Effector CD8-positive, alpha-beta T cell (primary cell): ENCODE results near the gene ZNF471.
A peak's percentile ranks its signal among the peaks of the same experiment; 100 is the strongest.

ENCODE experiments used
- DNase-seq: peaks from one replicate; lab custom pipeline; 2025; lab: John Stamatoyannopoulos, UW
- total RNA-seq, 4 experiments: gene quantifications; one replicate each; lab custom pipeline; 2026; lab: John Stamatoyannopoulos, UW

The ZNF471 gene
- 0.29 to 0.85 (median 0.36) reads per million in 4 experiments for total RNA-seq

GRCh38 chr19:56507446-56508289 lies at the start of gene ZNF471:
Gene ZNF471 (plus strand): TSS chr19:56507855. CDS start chr19:56511572, 3,717 bp downstream.
- DNase-seq: peak; percentile 77

- DNase-seq: no peak
Observed at GRCh38 chr19:56474308-56474707, 33.3 kb upstream of the ZNF471 start.

- no peak for DNase-seq
Observed at GRCh38 chr19:56476093-56476492, 31.6 kb upstream of the ZNF471 start.

- peak; percentile 2 for DNase-seq
Observed at GRCh38 chr19:56476651-56477428, 30.8 kb upstream of the ZNF471 start, which contains the start of gene ZNF667. Gene ZNF667 (minus strand): TSS chr19:56477345. CDS start chr19:56462370, 14,975 bp downstream.

- DNase-seq: peak; percentile 49
Observed at GRCh38 chr19:56477429-56478338, 30.0 kb upstream of the ZNF471 start.

- no peak for DNase-seq
Observed at GRCh38 chr19:56491399-56491798, 16.3 kb upstream of the ZNF471 start.

- no peak for DNase-seq
Observed at GRCh38 chr19:56504581-56504980, 3.1 kb upstream of the ZNF471 start.

GRCh38 chr19:56508290-56508778 lies 679 bp downstream of the ZNF471 start:
- DNase-seq: no peak

- DNase-seq: no peak
Observed at GRCh38 chr19:56525214-56525860, 17.7 kb downstream of the ZNF471 start.

GRCh38 chr19:56537442-56537841 lies 29.8 kb downstream of the ZNF471 start:
- no peak for DNase-seq

GRCh38 chr19:56538254-56538760 lies 30.7 kb downstream of the ZNF471 start:
- DNase-seq: peak; percentile 78

GRCh38 chr19:56538761-56539263 lies 31.2 kb downstream of the ZNF471 start, which contains the start of gene ZFP28:
Gene ZFP28 (plus strand): TSS chr19:56538948. CDS start chr19:56539019, 71 bp downstream.
- peak; percentile 72 for DNase-seq

- DNase-seq: no peak
Observed at GRCh38 chr19:56543776-56544175, 36.1 kb downstream of the ZNF471 start.

GRCh38 chr19:56547535-56547934 lies 39.9 kb downstream of the ZNF471 start:
- DNase-seq: no peak

- DNase-seq: no peak
Observed at GRCh38 chr19:56554272-56554869, 46.7 kb downstream of the ZNF471 start.

- no peak for DNase-seq
Observed at GRCh38 chr19:56562766-56563165, 55.1 kb downstream of the ZNF471 start.

- DNase-seq: no peak
Observed at GRCh38 chr19:56566904-56567273, 59.2 kb downstream of the ZNF471 start.

GRCh38 chr19:56567274-56568120 lies 59.8 kb downstream of the ZNF471 start, which contains the start of gene ZNF470:
Gene ZNF470 (plus strand): TSS chr19:56567468. CDS start chr19:56570312, 2,844 bp downstream.
- DNase-seq: peak; percentile 74

GRCh38 chr19:56572589-56572988 lies 64.9 kb downstream of the ZNF471 start:
- no peak for DNase-seq
